Stimulated activated CD8-positive, alpha-beta memory T cell treated with anti-CD3 and anti-CD28 coated beads, Interleukin-15, amount 100 ng/mL, for 4 hours (primary cell): Measurements from ENCODE around the gene APBA2.

Source experiments
- DNase-seq, 2 donors: peaks; one replicate each; pipeline ENCODE4 v3.0.0-alpha.2; 2020; ENCODE audit warnings: low read depth in 2 of 2

The APBA2 gene

GRCh38 chr15:29058903-29059539 lies 173.2 kb downstream of the APBA2 start:
- DNase-seq: no peak

GRCh38 chr15:29059871-29060640 lies 174.3 kb downstream of the APBA2 start:
- DNase-seq: no peak

GRCh38 chr15:29061746-29062145 lies 176.0 kb downstream of the APBA2 start:
- DNase-seq: no peak

- DNase-seq: no peak
Measured at GRCh38 chr15:29062179-29062591, 176.4 kb downstream of the APBA2 start.

GRCh38 chr15:29062626-29063025 lies 176.9 kb downstream of the APBA2 start:
- DNase-seq: no peak

GRCh38 chr15:29063646-29064045 lies 177.9 kb downstream of the APBA2 start:
- no peak for DNase-seq

GRCh38 chr15:29064290-29064689 lies 178.5 kb downstream of the APBA2 start:
- DNase-seq: no peak

GRCh38 chr15:29064731-29065130 lies 179.0 kb downstream of the APBA2 start:
- DNase-seq: no peak

GRCh38 chr15:29065571-29065970 lies 179.8 kb downstream of the APBA2 start:
- DNase-seq: no peak

- DNase-seq: no peak
Measured at GRCh38 chr15:29066310-29066709, 180.5 kb downstream of the APBA2 start.

GRCh38 chr15:29066838-29067237 lies 181.1 kb downstream of the APBA2 start:
- DNase-seq: no peak

GRCh38 chr15:29067949-29068348 lies 182.2 kb downstream of the APBA2 start:
- DNase-seq: no peak

GRCh38 chr15:29070471-29071231 lies 184.9 kb downstream of the APBA2 start:
- no peak for DNase-seq

GRCh38 chr15:29071232-29071881 lies 185.6 kb downstream of the APBA2 start:
- DNase-seq: no peak

GRCh38 chr15:29071882-29072273 lies 186.1 kb downstream of the APBA2 start:
- no peak for DNase-seq

- no peak for DNase-seq
Measured at GRCh38 chr15:29072444-29072843, 186.7 kb downstream of the APBA2 start.

- DNase-seq: no peak
Measured at GRCh38 chr15:29074045-29074444, 188.3 kb downstream of the APBA2 start.

- DNase-seq: no peak
Measured at GRCh38 chr15:29078541-29078940, 192.8 kb downstream of the APBA2 start.

- no peak for DNase-seq
Measured at GRCh38 chr15:29079479-29079878, 193.7 kb downstream of the APBA2 start.

- DNase-seq: no peak
Measured at GRCh38 chr15:29081781-29082180, 196.0 kb downstream of the APBA2 start.

- no peak for DNase-seq
Measured at GRCh38 chr15:29083161-29083560, 197.4 kb downstream of the APBA2 start.

- no peak for DNase-seq
Measured at GRCh38 chr15:29083858-29084257, 198.1 kb downstream of the APBA2 start.
